HEK293 (cell line): Measurements from ENCODE around the gene SMIM41.

Experiments
- PRDM1 ChIP-seq: fragments of 450-650 bp; formaldehyde crosslinking; IDR thresholded peaks from 2 replicates; pipeline ENCODE4; 2016; ENCODE audit warnings: missing biosample characterization, missing genetic modification characterization
- SCRT1 ChIP-seq: fragments of 450-650 bp; formaldehyde crosslinking; IDR thresholded peaks from 2 replicates; pipeline ENCODE4 v1.5.1; 2016; ENCODE audit warnings: missing biosample characterization, missing genetic modification characterization, borderline replicate concordance
- ZEB2 ChIP-seq: fragments of 450-650 bp; formaldehyde crosslinking; IDR thresholded peaks from 2 replicates; pipeline ENCODE4 v1.5.1; 2016; ENCODE audit warnings: missing biosample characterization, missing genetic modification characterization
- ZFP41 ChIP-seq: fragments of 450-650 bp; formaldehyde crosslinking; IDR thresholded peaks from 2 replicates; pipeline ENCODE4 v1.5.1; 2016; ENCODE audit warnings: missing biosample characterization, missing genetic modification characterization, borderline replicate concordance
- ZNF16 ChIP-seq: fragments of 450-650 bp; formaldehyde crosslinking; IDR thresholded peaks from 2 replicates; pipeline ENCODE4 v1.5.1; 2016; ENCODE audit warnings: low read depth, missing biosample characterization, missing genetic modification characterization
- ZNF202 ChIP-seq: fragments of 450-650 bp; formaldehyde crosslinking; IDR thresholded peaks from 2 replicates; pipeline ENCODE4 v1.5.1; 2016; ENCODE audit warnings: missing biosample characterization, missing genetic modification characterization, borderline replicate concordance
- ZNF266 ChIP-seq: fragments of 450-650 bp; formaldehyde crosslinking; IDR thresholded peaks from 2 replicates; pipeline ENCODE4 v1.5.1; 2016; ENCODE audit warnings: missing biosample characterization, missing genetic modification characterization, low read depth
- ZNF324 ChIP-seq: fragments of 450-650 bp; formaldehyde crosslinking; IDR thresholded peaks from 2 replicates; pipeline ENCODE4 v1.5.1; 2016; ENCODE audit warnings: missing biosample characterization, missing genetic modification characterization
- ZNF391 ChIP-seq: fragments of 450-650 bp; formaldehyde crosslinking; IDR thresholded peaks from 2 replicates; pipeline ENCODE4 v1.5.1; 2016; ENCODE audit warnings: low read depth, missing biosample characterization, missing genetic modification characterization, borderline replicate concordance
- ZNF404 ChIP-seq: fragments of 450-650 bp; formaldehyde crosslinking; IDR thresholded peaks from 2 replicates; pipeline ENCODE4 v1.5.1; 2017; ENCODE audit warnings: missing biosample characterization, missing genetic modification characterization
- ZNF501 ChIP-seq: fragments of 450-650 bp; formaldehyde crosslinking; IDR thresholded peaks from 2 replicates; pipeline ENCODE4 v1.5.1; 2016; ENCODE audit warnings: missing biosample characterization, missing genetic modification characterization
- ZNF558 ChIP-seq: fragments of 450-650 bp; formaldehyde crosslinking; IDR thresholded peaks from 2 replicates; pipeline ENCODE4 v1.5.1; 2016; ENCODE audit warnings: missing biosample characterization, missing genetic modification characterization
- ZNF623 ChIP-seq: fragments of 450-650 bp; formaldehyde crosslinking; IDR thresholded peaks from 2 replicates; pipeline ENCODE4 v1.5.1; 2016; ENCODE audit warnings: missing biosample characterization, missing genetic modification characterization
- ZNF629 ChIP-seq: fragments of 450-650 bp; formaldehyde crosslinking; IDR thresholded peaks from 2 replicates; pipeline ENCODE4 v1.5.1; 2017; ENCODE audit warnings: missing biosample characterization, missing genetic modification characterization
- ZNF776 ChIP-seq: fragments of 450-650 bp; formaldehyde crosslinking; IDR thresholded peaks from 2 replicates; pipeline ENCODE4 v1.5.0; 2017; ENCODE audit warnings: missing biosample characterization, missing genetic modification characterization, borderline replicate concordance
- ZSCAN30 ChIP-seq: fragments of 450-650 bp; IDR thresholded peaks from 2 replicates; pipeline ENCODE4 v1.5.1; 2018; ENCODE audit warnings: missing biosample characterization, mild to moderate bottlenecking, missing genetic modification characterization, moderate library complexity
- TF ChIP-seq, protein P1 (sequence below): fragments of 450-650 bp; formaldehyde crosslinking; IDR thresholded peaks from 2 replicates; pipeline ENCODE4 v1.5.1; 2017; ENCODE audit warnings: missing biosample characterization, missing genetic modification characterization
- TF ChIP-seq, protein P2 (sequence below): fragments of 450-650 bp; formaldehyde crosslinking; optimal IDR thresholded peaks from 2 replicates; pipeline ENCODE3; 2016; ENCODE audit warnings: missing biosample characterization, mild to moderate bottlenecking, missing genetic modification characterization
- TF ChIP-seq, protein P3 (sequence below): fragments of 450-650 bp; formaldehyde crosslinking; IDR thresholded peaks from 2 replicates; pipeline ENCODE4; 2016; ENCODE audit warnings: missing biosample characterization, missing genetic modification characterization
- TF ChIP-seq, protein P4 (sequence below): fragments of 450-650 bp; formaldehyde crosslinking; IDR thresholded peaks from 2 replicates; pipeline ENCODE4 v1.5.1; 2016; ENCODE audit warnings: missing biosample characterization, missing genetic modification characterization
- TF ChIP-seq, protein P5 (sequence below): fragments of 450-650 bp; formaldehyde crosslinking; IDR thresholded peaks from 2 replicates; pipeline ENCODE4 v1.5.1; 2016; ENCODE audit warnings: missing biosample characterization, missing genetic modification characterization
- TF ChIP-seq, protein P6 (sequence below): fragments of 450-650 bp; formaldehyde crosslinking; IDR thresholded peaks from 2 replicates; pipeline ENCODE4 v1.5.1; 2016; ENCODE audit warnings: missing biosample characterization, missing genetic modification characterization
- TF ChIP-seq, protein P7 (sequence below): IDR thresholded peaks from 2 replicates; pipeline ENCODE4 v1.6.1; 2011; ENCODE audit warnings: mild to moderate bottlenecking, low read depth, low read length, borderline replicate concordance
- TF ChIP-seq, protein P8 (sequence below): fragments of 450-650 bp; formaldehyde crosslinking; IDR thresholded peaks from 2 replicates; pipeline ENCODE4 v1.5.1; 2016; ENCODE audit warnings: missing biosample characterization, missing genetic modification characterization
- TF ChIP-seq, protein P9 (sequence below): fragments of 450-650 bp; formaldehyde crosslinking; conservative IDR thresholded peaks from 2 replicates; pipeline ENCODE4 v1.5.1; 2016; ENCODE audit warnings: low read depth, missing biosample characterization, missing genetic modification characterization

SMIM41 gene

DNA sequence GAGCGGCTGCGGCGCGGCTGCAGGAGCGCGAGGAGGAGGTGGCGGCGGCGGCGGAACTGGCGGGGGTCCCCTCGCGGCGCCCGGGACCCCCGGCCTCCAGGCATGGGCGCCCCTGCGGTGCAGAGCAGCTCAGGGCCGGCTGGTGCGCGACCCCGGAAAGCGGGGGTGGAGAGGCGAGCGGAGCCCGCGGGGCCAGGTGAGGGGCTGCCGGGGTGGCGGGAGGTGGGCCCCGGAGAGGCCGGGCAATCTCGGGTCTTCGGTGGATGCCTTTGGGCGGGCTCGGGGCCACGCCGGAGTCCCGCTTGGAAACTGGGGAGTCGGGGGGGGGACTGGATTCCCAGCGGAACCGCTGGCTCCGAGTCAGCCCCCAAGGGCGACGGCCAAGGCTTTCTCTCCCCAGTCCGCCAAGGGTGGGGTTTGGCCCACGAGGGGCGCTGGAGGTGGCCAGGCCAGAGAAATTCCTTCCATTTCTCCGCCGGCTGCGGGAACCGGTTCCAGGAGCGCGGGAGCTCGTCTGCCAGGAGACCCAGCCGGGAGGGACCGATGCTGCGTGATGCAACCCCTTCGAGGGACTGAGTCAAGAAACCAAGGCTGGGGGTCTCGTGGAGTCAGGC is 42.1 kb upstream of the SMIM41 start (continued):
- TF ChIP-seq, protein P1, sequence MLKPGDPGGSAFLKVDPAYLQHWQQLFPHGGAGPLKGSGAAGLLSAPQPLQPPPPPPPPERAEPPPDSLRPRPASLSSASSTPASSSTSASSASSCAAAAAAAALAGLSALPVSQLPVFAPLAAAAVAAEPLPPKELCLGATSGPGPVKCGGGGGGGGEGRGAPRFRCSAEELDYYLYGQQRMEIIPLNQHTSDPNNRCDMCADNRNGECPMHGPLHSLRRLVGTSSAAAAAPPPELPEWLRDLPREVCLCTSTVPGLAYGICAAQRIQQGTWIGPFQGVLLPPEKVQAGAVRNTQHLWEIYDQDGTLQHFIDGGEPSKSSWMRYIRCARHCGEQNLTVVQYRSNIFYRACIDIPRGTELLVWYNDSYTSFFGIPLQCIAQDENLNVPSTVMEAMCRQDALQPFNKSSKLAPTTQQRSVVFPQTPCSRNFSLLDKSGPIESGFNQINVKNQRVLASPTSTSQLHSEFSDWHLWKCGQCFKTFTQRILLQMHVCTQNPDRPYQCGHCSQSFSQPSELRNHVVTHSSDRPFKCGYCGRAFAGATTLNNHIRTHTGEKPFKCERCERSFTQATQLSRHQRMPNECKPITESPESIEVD, result no peak
- no peak for TF ChIP-seq ZNF202 (tag by site-specific recombination)
- TF ChIP-seq, protein P2, sequence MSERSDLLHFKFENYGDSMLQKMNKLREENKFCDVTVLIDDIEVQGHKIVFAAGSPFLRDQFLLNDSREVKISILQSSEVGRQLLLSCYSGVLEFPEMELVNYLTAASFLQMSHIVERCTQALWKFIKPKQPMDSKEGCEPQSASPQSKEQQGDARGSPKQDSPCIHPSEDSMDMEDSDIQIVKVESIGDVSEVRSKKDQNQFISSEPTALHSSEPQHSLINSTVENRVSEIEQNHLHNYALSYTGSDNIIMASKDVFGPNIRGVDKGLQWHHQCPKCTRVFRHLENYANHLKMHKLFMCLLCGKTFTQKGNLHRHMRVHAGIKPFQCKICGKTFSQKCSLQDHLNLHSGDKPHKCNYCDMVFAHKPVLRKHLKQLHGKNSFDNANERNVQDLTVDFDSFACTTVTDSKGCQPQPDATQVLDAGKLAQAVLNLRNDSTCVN, result peak; percentile 71
- TF ChIP-seq ZNF501 (tag by site-specific recombination), result no peak
- peak; percentile 36; the same call in 1 of the 2 replicates for TF ChIP-seq ZEB2 (tag by site-specific recombination)
- no peak for TF ChIP-seq ZNF324 (tag by site-specific recombination)
- TF ChIP-seq, protein P3, sequence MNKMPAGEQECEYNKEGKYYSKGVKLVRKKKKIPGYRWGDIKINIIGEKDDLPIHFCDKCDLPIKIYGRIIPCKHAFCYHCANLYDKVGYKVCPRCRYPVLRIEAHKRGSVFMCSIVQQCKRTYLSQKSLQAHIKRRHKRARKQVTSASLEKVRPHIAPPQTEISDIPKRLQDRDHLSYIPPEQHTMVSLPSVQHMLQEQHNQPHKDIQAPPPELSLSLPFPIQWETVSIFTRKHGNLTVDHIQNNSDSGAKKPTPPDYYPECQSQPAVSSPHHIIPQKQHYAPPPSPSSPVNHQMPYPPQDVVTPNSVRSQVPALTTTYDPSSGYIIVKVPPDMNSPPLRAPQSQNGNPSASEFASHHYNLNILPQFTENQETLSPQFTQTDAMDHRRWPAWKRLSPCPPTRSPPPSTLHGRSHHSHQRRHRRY (tag by site-specific recombination), result no peak
- TF ChIP-seq, protein P4, sequence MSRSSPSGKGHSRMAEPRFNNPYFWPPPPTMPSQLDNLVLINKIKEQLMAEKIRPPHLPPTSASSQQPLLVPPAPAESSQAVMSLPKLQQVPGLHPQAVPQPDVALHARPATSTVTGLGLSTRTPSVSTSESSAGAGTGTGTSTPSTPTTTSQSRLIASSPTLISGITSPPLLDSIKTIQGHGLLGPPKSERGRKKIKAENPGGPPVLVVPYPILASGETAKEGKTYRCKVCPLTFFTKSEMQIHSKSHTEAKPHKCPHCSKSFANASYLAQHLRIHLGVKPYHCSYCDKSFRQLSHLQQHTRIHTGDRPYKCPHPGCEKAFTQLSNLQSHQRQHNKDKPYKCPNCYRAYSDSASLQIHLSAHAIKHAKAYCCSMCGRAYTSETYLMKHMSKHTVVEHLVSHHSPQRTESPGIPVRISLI, result no peak
- no peak for TF ChIP-seq ZNF404 (tag by site-specific recombination)
- TF ChIP-seq ZNF623 (tag by site-specific recombination), result no peak
- TF ChIP-seq, protein P5, sequence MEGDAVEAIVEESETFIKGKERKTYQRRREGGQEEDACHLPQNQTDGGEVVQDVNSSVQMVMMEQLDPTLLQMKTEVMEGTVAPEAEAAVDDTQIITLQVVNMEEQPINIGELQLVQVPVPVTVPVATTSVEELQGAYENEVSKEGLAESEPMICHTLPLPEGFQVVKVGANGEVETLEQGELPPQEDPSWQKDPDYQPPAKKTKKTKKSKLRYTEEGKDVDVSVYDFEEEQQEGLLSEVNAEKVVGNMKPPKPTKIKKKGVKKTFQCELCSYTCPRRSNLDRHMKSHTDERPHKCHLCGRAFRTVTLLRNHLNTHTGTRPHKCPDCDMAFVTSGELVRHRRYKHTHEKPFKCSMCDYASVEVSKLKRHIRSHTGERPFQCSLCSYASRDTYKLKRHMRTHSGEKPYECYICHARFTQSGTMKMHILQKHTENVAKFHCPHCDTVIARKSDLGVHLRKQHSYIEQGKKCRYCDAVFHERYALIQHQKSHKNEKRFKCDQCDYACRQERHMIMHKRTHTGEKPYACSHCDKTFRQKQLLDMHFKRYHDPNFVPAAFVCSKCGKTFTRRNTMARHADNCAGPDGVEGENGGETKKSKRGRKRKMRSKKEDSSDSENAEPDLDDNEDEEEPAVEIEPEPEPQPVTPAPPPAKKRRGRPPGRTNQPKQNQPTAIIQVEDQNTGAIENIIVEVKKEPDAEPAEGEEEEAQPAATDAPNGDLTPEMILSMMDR, result peak; percentile 69; the same call in 1 of the 2 replicates
- TF ChIP-seq, protein P6, sequence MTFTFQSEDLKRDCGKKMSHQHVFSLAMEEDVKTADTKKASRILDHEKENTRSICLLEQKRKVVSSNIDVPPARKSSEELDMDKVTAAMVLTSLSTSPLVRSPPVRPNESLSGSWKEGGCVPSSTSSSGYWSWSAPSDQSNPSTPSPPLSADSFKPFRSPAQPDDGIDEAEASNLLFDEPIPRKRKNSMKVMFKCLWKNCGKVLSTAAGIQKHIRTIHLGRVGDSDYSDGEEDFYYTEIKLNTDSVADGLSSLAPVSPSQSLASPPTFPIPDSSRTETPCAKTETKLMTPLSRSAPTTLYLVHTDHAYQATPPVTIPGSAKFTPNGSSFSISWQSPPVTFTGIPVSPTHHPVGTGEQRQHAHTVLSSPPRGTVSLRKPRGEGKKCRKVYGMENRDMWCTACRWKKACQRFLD (tag by site-specific recombination), result no peak
- no peak for TF ChIP-seq ZNF266 (tag by site-specific recombination)
- TF ChIP-seq ZSCAN30 (tag by site-specific recombination), result no peak
- no peak for TF ChIP-seq ZNF16
- TF ChIP-seq ZNF776 (tag by site-specific recombination), result no peak
- TF ChIP-seq ZFP41 (tag by site-specific recombination), result no peak
- no peak for TF ChIP-seq ZNF629 (tag by site-specific recombination)
- TF ChIP-seq, protein P7, sequence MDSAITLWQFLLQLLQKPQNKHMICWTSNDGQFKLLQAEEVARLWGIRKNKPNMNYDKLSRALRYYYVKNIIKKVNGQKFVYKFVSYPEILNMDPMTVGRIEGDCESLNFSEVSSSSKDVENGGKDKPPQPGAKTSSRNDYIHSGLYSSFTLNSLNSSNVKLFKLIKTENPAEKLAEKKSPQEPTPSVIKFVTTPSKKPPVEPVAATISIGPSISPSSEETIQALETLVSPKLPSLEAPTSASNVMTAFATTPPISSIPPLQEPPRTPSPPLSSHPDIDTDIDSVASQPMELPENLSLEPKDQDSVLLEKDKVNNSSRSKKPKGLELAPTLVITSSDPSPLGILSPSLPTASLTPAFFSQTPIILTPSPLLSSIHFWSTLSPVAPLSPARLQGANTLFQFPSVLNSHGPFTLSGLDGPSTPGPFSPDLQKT, result no peak
- no peak for TF ChIP-seq ZNF391 (tag by site-specific recombination)
- no peak for TF ChIP-seq ZNF558 (tag by site-specific recombination)
- TF ChIP-seq SCRT1 (tag by site-specific recombination), result no peak
- TF ChIP-seq, protein P8, sequence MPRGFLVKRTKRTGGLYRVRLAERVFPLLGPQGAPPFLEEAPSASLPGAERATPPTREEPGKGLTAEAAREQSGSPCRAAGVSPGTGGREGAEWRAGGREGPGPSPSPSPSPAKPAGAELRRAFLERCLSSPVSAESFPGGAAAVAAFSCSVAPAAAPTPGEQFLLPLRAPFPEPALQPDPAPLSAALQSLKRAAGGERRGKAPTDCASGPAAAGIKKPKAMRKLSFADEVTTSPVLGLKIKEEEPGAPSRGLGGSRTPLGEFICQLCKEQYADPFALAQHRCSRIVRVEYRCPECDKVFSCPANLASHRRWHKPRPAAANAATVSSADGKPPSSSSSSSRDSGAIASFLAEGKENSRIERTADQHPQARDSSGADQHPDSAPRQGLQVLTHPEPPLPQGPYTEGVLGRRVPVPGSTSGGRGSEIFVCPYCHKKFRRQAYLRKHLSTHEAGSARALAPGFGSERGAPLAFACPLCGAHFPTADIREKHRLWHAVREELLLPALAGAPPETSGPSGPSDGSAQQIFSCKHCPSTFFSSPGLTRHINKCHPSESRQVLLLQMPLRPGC (tag by site-specific recombination), result no peak
- TF ChIP-seq, protein P9, sequence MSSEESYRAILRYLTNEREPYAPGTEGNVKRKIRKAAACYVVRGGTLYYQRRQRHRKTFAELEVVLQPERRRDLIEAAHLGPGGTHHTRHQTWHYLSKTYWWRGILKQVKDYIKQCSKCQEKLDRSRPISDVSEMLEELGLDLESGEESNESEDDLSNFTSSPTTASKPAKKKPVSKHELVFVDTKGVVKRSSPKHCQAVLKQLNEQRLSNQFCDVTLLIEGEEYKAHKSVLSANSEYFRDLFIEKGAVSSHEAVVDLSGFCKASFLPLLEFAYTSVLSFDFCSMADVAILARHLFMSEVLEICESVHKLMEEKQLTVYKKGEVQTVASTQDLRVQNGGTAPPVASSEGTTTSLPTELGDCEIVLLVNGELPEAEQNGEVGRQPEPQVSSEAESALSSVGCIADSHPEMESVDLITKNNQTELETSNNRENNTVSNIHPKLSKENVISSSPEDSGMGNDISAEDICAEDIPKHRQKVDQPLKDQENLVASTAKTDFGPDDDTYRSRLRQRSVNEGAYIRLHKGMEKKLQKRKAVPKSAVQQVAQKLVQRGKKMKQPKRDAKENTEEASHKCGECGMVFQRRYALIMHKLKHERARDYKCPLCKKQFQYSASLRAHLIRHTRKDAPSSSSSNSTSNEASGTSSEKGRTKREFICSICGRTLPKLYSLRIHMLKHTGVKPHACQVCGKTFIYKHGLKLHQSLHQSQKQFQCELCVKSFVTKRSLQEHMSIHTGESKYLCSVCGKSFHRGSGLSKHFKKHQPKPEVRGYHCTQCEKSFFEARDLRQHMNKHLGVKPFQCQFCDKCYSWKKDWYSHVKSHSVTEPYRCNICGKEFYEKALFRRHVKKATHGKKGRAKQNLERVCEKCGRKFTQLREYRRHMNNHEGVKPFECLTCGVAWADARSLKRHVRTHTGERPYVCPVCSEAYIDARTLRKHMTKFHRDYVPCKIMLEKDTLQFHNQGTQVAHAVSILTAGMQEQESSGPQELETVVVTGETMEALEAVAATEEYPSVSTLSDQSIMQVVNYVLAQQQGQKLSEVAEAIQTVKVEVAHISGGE (tag by site-specific recombination), result peak; percentile 42; the same call in 1 of the 2 replicates
- no peak for TF ChIP-seq PRDM1 (tag by site-specific recombination)
